ENCODE data around the gene GADD45GIP1.

Gene GADD45GIP1

DNA sequence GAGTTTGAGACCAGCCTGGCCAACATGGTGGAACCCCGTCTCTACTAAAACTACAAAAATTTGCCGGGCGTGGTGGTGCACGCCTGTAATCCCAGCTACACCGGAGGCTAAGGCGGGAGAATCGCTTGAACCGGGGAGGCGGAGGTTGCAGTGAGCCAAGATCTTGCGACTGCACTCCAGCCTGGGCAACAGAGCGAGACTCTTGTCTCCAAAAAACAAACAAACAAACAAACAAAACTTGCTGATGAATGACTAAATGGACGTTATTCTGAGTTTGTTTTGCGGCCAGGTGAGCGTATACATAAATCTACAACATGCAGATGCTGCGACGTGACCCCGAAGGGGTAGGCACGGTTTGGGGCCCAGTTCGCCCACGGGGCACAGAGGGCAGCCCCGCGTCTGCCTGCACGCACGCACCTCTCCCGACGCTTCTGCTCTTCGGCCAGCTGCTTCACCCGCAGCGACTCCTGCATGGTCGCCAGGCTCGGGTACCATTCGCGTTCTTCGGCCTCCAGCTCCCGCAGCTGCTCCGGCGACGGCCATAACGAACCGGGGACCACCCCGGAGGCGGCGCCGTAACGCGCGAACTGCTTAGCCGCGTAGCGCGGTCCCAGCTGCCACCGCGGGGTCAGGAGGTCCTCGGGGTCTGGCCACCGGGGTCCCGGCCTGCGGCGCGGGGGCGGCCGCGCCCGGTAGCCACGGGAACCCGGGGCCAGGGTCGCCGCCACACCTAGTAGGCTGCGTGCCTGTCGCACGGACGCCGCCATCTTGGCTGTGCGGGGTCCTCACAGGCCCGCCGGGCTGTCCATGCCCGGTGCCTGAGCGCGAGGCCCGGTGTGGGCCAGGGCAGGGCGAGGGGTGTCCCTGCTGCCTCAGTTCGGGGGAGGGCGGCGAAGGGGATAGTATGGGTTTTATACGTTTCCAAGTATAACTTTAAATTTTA lies at the start of gene GADD45GIP1:
TSS of gene GADD45GIP1 (minus strand) at position 778 of the 943 bp plus-strand sequence. CDS start at position 767, 11 bp downstream.
- peak; percentile 86 to 90 for DNase-seq

DNA sequence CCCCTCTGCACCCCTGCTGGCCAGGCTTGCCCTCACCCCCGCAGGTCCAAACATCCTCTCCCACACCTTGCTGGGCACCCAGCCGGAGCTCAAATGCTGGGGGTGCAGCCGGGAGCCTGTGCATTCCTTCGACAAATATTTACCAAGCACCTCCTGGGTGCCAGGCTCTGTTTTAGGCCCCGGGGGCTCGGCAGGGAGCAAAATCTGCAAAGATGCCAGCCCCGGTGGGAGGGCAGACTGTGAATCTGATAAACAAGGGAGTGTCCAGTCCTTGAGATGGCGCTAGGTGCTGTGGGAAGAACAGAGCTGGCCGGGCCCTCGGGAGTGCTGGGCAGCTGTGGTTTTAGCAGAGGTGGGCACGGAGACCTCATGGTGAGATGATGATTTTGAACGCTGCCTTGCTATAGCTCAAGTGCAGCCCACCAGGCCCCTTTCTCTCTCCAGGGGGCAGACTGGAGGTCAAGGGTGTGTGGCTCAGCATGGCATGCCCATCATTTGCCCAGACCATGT lies 48.9 kb upstream of the GADD45GIP1 start:
- no peak for DNase-seq

DNA sequence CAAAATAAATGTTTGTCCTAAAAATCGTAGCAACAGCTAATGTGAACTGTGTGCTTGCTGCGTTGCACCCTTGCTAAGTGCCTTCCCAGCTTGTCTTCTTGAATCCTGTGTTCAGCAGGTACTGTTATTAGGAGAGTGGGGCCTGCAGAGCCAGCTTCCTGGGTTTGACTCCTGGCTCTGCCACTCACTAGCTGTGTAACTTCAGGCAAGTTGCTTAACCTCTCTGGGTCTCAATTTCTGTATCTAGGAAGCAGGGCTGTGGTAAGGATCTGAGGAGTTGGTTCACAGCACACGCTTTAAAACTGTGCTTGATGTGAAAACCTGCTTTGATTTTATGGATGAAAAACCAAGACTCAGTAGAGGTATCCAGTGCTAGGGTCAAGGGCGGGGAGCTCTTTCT lies 48.2 kb upstream of the GADD45GIP1 start:
- DNase-seq = no peak

DNA sequence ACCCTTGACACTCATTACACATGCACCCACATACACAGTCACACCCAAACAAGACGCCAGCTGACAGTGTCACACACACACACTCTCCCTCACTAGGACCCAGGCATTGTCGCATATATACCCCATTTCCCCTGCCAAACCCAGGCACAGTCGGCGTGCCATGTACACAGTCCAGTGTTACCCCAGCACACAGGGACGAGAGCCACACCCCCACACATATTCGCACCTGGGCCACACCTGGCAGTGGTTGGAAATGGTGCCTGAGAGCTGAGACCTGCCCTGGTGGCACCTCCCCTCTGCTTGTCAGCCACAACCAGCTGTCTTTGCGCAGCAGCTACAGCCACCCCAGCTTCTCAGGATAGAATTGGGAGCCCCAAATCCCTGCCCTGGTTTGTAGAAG lies 47.2 kb upstream of the GADD45GIP1 start:
- DNase-seq = no peak

DNA sequence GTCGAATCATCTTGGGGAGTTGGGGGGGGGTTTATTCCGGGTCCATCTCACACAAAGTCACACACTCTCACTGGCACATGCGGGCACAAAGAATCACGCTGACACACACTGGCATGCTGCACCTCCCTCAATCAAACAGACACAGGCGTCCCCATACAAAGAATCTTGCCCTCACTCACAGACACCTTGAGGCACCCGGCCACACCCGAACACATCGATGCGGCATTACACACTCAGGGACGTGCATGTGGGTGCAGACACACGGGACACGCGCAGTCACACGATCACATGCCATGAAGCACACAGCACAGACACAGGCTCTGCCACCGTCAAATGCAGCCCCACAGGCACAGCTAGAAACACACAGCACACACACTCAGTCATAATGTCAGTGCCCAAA lies 46.1 kb upstream of the GADD45GIP1 start:
- no peak for DNase-seq

DNA sequence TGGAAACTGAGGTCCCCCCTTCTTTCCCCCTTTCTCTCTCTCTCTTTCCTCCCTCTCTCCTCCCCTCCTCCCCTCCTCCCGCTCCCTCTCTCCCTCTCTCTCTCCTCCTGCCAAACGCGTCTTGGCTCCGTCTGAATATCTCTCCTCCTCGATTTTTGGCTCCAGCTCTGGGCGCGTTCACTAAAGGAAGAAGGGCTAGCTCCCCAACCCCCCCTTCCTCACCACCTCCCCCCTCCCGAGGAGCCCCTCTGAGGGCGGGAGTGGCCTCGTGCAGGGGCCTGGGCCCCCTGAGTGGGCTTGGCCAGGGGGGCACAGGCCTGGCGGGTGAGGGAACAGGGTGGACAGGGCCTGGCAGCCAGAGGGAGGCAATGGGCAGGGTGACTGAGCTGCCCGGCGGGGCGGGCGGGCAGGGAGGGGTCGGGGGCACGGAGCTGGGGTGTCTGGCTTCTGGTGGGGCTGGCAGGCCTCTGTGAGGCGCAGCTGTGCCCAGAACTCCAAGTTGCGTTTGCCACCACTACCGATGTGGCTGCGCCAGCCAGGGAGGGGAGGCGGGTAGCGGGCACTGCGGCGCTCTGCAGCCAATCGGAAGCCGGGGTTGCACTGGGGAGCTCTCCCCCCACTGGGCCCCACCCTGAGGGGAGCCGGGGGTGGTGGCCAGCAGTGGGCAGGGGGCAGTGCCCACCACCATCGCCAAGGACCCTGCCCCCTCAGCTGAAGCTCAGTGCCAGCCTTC lies 45.3 kb upstream of the GADD45GIP1 start:
- no peak for DNase-seq

DNA sequence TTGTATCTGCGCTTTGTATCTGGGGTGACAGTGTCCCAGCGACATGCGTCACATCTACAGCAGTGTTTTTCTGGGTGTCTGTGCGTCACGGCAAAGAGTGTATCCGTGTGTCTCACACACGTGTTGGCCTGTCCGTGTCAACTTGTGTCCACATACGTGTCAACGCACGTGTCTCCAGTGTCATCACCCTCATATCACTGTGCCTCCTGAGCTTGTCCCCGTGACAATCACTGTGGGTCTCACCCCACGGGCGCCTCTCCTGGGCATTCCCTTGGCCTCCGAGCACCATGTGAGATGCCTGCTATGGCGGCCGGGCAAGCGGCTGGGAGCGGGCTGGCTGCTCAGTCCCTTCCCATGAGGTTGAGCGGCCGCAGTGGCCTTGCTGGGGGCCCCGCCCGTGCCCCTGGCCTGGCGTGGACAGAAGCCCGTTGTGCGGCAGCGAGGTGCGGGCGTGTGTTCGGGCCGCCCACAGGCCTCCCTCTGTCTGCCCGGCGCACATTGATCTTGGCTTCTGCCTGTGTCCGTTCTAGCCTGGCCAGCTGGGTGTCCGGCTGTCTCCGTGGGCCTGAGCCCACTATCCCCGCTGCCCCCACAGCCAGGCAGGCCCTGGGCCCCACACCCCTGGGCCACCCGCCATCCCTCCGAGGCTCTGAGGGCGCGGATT lies 44.6 kb upstream of the GADD45GIP1 start:
- no peak for DNase-seq

DNA sequence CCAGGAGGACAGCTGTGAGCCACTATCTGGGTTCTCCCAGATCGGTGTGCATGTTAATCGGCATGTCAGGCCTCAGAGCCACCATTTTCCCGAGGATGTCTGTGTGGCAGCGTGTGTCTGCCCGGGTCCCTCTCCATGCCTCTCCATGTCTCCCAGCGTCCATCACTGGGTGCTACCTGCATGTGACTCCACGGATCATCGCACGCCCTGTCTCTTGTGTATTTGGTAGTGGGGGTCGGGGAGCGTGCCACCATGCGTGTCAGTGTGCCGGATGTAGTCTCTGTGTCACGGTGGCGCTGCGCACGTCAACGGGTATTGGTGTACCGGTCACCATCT lies 44.1 kb upstream of the GADD45GIP1 start:
- DNase-seq = no peak

DNA sequence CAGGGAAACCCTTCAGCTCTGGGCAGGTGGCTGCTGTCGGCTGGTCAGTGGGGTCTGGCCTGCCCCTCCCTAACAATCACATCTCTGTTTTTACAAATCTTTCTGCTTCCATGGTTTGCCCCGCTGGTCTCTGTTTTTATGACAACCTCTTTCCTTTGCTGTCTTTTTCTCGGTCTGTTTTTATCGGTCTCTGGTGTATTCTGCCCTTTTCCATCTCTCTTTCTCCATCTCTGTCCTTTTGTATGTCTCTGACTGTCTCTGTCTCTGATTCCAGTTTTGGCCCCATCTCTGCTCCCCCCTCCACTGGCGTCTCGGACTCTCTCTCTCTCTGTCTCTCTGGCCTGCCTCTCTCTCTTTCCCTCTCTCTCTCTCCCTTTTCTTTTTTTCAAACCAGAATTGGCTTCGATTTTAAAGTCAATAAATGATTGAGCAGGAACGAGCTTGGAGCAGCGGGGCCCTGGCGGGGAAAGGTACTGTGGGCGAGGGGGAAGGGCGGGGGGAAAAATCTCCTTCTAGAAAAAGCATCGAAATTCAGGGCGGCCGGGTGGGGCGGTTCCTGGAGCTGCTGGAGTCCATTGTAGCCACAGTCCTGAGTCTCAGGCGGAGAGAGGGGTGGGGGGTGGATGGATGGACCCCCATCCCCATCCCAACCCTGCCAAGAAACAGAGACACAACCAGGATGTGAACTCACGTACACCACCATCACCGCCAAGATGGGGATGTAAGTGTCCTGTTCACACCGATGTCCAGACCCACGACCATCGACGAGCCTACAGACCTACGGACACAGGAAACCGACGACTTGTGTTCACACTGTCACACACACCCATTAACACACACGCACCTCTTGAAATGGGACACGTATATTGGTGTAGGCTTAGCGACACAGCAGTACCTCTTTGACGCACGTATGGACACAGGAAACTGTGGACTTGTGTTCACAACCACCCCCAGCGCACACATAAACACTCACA lies 41.2 kb upstream of the GADD45GIP1 start:
- DNase-seq = no peak

DNA sequence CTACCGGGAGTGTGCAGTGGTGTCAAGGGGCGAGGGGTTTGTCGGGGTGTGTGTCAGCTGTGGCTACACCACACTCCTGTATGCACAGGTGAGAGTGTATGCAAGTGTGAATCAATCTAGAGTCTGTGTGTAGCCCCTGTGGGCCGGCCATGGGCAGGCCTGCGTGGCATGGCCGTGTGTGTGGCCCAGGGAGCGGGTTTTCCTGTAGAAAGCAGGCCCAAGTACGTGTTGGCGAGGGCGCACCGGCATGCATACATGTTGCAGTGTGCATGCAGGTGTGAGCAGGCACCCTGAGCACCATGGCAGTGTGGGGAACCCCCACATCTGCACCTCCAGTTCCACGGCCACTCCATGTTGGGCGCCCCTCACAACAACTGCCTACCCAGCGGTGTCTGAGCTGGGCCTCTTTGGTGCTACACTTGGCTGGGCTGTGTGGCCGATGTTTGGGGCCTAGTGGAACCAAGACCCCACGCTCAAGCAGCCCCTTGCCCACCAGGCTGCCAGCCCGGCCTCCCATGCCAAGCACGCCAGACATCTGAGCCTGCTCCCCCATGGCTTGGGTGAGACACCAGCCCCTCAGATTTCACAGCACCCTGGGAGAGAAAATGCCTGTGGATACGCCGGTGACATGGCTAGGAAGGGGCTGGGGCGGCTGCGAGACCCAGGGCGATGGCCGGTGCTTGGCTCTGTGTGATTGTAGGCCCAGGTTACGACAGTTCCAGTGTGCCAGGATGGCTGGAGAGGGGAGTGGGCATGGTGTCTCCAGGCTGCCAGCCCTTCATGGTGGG lies 40.4 kb upstream of the GADD45GIP1 start:
- DNase-seq = no peak

DNA sequence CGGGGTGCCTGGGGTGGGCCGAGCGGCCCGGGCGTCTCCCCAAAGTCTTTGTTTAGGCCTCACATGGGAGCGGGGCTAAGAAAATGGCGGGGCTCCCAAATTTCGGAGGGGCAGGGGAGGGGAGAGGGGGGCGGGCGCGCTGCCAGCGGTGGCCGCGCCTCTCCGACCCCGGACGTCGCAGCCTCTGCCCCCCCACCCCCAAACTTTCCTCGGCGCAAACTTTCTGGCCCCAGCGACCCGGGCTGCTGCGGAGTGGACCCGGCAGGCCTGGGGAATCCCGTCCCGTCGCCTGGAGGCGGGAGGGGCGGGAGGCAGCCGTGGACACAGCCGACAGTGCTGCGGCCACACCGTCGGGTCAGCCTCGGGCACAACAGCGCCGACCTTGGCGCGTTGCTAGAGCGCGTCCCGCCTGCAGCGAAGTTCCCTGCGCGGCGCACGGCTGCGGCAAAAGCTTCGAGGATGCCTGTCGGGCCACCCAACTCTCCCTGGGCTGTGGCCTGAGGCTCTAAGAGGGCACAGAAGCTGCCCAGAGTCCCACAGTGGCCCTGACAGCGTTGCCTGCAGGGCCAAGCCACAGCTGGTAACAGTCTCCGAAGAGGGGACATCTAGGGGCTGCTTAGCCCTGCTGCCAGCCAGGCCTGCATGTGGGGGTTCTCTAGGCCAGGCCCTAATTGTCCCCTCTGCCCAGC lies 39.5 kb upstream of the GADD45GIP1 start:
- DNase-seq = no peak

DNA sequence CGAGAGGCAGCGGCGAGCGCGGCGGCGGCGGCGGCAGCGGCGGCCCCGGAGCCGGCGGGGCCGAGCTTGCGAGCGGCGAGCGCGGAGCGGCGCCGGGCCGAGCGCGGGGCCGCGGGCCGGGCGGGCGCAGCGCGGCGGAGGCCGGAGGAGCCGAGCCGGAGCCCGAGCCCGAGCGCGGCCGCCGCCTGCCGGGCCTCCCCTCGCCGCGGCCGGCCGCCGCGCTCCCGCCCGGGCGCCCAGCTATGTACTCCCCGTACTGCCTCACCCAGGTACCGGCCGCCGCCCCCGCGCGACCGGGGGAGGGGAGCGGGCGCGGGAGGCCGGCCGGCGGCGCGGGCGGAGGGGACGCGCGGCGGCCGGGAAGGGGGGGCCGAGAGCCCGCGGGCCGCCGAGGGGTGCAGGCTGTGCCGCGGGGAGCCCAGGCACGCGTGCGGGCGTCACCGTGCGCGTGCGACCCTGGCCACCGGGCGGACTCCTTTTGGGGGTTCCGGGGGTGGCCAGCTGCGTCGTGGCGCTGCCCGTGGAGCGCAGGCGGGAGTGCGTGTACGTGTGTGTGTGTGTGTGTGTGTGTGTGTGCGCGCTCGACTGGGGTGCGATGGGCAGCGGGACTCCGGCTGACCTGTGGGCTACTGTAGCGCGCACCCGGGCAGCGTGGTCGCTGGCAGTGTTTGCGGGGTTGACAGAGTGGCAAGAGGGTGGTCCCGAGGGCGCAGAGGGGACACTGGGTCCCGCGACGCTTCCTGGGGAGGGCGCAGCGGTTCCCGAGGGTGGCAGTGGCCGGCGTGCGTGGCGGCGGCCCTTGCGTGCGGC lies 38.8 kb upstream of the GADD45GIP1 start:
- no peak for DNase-seq

DNA sequence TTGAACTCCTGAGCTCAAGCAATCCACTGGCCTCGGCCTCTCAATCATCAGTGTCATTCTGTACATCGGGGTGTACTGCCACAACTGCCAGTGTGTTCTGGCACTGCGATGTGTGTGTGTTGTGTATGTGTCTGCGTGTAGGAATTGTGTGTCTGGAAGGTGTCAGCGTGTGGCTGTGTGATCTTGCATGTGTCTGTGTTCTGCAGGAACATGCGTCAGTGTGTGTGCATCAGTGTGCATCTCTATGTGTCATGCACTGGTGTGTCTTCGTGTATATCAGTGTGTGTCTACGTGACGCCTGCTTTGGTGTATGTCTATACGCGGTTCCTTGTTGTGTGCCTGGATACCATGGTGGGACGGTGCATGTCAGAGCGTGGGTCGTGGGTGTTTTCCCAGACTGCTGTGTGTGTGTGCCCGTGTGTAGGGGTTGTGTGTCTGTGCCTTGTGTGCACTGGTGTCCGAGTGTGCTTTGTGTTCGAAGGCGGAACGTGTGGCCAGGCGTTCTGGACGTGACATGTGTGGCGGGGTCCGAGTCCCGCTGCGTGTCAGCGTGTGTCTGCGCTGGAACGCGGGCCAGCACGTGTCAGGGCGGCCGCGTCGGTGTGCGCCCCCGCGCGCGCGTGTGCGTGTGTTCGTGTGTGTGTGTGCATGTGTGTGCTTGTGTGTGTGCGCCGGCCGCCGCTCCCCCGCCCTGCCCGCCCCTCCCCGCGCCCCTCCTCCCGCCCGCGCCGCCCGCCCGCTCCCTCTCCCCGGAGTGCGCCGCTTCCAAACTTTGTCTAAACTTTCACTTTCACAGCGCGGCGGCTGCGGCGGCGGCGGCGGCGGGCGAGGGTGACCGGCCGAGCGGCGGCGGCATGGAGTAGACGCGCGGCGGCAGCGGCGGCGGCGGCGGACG lies 37.9 kb upstream of the GADD45GIP1 start, which contains the start of gene NFIX:
TSS of gene NFIX (plus strand) at position 775 of the 895 bp plus-strand sequence. CDS start 363 bp downstream, outside the sequence.
- DNase-seq = peak; percentile 63 to 74

DNA sequence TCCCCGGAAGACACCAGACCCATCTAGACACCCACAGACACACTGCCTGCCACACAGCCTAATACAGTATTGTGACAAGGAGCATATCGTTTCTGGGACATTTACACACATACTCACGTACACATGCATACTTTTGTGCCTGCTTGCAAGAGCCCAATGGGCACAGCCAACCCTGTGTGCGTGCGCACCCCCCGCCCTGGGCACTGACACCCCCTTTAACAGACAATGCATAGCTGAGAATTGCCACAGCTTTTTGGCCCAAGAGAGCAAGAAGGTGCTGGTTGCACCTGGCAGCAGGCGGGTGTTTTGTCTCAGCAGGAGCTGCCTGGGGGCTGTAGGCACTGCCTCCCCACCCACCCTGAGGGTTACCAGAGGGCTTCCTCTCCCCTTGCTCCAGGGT lies 36.5 kb upstream of the GADD45GIP1 start:
- DNase-seq = no peak

DNA sequence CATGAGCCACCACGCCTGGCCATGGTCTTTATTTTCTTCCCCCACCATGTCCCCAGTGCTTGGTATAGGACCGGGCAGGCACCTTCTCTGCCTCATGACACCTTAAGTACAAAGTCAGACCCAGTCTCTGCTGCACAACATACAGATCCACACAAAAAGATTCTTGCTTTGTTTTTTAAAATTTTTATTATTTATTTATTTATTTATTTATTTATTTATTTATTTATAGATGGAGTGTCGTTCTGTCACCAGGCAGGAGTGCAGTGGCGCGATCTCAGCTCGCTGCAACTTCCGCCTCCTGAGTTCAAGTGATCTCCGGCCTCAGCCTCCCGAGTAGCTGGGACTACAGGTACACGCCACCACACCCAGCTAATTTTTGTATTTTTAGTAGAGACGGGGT lies 35.7 kb upstream of the GADD45GIP1 start:
- DNase-seq = no peak

DNA sequence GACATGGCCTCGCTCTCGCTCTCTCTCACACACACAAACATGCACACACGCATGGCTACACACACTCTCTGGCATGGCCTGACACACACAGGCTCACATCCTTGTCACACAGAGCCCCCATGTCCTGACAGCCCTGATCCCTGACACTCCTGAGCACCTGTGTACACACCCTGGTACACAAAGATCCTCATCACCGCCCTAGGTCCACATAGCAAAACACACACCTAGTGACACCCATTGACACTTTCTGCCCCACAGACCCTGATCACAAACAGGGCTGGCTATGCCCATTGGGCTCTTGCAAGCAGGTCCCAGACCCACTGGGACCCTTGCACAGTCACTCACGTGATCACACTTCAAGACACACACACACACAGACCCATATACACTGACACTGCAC lies 34.3 kb upstream of the GADD45GIP1 start:
- no peak for DNase-seq

DNA sequence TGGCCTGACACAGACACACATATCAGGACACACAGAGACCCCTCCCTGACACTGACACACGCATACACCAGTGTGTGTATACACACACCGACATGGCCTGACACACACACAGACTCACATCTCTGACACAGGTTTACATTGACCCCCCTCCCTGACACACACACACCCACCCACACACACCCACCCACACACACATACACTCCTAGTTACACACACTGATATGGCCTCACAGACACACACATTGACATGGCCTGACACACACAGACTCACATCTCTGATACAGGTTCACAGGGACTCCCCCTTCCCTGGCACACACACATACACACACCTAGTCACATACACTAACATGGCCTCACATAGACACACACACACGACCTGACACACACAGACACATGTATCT lies 33.8 kb upstream of the GADD45GIP1 start:
- DNase-seq = no peak

DNA sequence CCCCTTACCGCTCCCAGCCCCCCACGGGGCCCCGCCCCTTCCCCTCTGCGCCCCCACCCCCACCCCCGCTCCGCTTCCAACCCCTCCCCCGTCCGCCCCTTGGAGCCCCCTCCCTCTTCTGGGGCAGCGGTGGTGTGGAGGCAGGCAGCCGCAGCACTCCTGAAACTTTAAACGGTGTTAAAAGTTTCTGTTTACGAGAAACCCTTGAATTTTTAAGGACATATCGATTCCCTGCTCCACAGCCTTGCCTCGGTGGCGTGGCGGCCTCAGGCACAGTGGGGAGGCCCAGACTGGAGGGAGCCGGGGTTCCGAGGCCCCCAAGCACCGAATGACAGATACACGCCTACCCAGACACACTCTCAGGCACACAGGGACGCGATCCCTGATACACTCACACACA lies 33.4 kb upstream of the GADD45GIP1 start:
- no peak for DNase-seq

DNA sequence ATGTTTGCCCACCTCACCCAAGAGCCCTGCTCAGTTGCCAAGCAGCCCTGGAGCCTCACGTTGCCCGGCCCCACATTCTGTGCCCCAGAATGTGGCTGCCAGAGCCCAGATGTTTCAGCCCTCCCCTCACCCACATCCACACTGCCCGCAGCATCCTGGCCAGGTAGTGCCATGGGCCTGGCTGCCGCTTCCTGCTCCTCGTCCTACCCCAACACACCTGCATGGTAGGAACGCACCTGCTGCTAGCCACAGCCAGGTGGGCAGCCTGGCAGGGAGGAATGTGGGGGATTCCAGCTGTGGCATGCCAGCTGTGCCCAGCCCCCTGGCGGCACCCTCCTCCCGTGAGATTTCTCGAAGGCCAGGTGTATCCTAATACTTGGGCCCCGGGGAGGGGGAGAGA lies 30.8 kb upstream of the GADD45GIP1 start:
- DNase-seq = no peak
